ENCODE measurements around the gene DOCK9. TPM values are rescaled to one million over a fixed set of nuclear protein-coding genes. Genes with fewer than 3 reads are reported as not detected.

The DOCK9 gene
- total and polyA plus RNA-seq, 5 experiments from 2014 or later, result 6.6 to 211 (median 36.8) TPM

DNA sequence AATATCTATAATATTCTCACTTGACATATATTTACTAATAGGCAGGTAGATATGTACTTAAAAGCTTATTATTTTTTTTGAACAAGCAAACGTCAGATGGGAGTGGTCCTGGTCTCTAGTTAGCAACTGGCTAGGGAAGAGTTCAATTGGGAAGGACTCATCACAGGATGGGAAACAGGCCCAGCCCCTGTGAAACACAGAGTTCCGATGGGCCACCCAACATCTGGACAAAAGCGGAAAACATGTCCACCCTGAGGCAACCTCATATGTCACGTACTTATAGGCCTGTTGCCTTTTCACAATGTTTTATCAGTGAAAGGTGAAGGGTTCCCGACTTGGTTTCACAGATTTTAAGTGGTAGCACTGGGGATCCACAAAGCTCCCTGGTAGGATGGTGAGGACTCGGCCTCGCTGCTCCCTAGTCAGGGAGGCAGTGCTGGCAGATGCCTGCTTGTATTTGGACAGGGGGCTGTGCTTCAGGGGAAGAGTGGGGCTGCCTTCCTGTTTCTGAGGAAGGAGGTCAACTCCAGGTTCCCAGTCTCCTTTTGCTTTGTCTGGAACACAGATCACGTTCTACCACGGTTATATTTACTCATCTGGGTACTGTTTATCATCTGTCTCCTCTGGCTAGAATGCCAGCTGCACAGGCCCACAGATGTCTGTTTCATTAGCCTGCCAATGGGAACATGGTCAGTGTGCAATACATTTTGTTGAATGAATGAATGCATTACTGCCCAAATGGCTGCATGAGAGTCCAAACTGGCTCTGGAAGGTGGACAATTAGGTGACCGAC is 176.0 kb downstream of the DOCK9 start:
- peaks cover 24 to 93% (median 45%) of the 10 kb centered on the region in 3 donors for H3K36me3 Mint-ChIP-seq
- POLR2A ChIA-PET, result no interaction called here
- H3K27ac Mint-ChIP-seq, result peak overlapping the region in 3 of 10 donors; percentile 47 to 57 (median 50)
- DNase-seq (no peak), ATAC-seq (no peak)
- no peaks in the 10 kb centered on the region for H3K27me3 Mint-ChIP-seq
- no peaks in the 10 kb centered on the region for H3K9me3 Mint-ChIP-seq
- H3K4me3 Mint-ChIP-seq, result no peak overlapping the region
- H3K4me1 Mint-ChIP-seq, result peaks cover 0 to 4% (median 0%) of the 10 kb centered on the region in 4 donors

DNA sequence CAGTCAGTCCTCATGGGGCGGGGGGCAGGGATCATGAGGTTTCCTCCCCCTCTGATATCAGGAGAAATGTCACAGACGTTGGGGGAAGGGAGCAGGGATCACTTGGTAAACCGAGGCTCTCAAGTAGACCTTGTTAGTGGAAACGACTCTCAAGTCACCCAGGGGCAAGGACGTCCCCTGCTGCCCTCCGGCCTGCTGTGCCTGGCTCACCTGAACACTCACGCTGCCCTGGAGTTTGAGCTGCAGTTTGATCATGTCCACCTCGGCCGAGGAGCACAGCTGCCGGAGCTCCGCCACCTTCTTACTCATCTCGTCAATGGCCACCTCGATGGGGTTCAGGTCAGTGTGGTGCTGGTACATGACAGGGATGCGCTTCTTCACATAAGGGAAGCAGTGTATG is 177.8 kb downstream of the DOCK9 start:
- DNase-seq, result no peak
- POLR2A ChIA-PET, result no interaction called here
- Mint-ChIP-seq H3K27ac (peak overlapping the region in 1 of 10 donors; percentile 22), H3K9me3 (peaks cover 0 to 2% (median 0%) of the 10 kb centered on the region in 9 donors), H3K4me1 (peaks cover 0 to 4% (median 0%) of the 10 kb centered on the region in 4 donors), H3K27me3 (no peaks in the 10 kb centered on the region), H3K36me3 (peaks cover 34 to 95% (median 54%) of the 10 kb centered on the region in 3 donors), H3K4me3 (no peak overlapping the region)
- ATAC-seq, result no peak

DNA sequence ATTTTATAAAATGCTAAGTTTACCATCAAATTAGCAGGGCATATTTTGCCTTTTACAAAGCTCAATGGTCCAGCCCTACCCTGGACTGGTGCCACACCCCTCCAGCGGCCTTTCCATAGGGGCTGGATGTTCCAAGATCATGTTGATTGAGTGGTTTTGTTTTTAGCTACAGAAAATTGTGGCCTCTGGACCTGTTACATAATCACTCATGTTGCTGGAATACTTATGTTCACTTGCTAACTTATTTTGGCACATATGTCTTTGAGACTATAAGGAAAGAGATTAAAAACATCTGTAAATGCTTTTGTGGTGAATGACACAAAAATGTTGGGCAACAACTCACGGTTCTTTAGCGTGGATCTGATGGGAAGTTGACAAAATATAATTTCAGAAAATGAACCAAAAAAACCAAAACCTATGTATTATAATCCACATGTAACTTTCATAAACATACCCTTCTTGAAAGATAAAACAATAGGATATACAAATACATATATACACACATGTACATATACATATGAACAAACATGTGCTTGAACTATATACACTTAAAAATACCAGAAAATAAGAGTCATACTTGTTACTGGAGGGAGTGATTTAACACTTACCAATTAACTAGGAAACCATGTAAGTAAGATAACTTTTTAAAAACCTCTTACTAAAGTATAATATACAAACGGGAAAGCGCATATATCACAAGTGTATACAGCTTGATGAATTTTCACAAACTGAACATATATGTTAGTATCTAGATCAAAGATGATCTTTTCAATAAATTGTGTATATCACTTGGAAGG is 178.8 kb downstream of the DOCK9 start:
- H3K4me3 Mint-ChIP-seq, result no peak overlapping the region
- peaks cover 0 to 4% (median 0%) of the 10 kb centered on the region in 4 donors for H3K4me1 Mint-ChIP-seq
- H3K9me3 Mint-ChIP-seq, result peaks cover 0 to 2% (median 0%) of the 10 kb centered on the region in 9 donors
- H3K27me3 Mint-ChIP-seq, result no peaks in the 10 kb centered on the region
- no peak overlapping the region for H3K27ac Mint-ChIP-seq
- peaks cover 44 to 95% (median 61%) of the 10 kb centered on the region in 3 donors for H3K36me3 Mint-ChIP-seq
- DNase-seq, result no peak
- no peak for ATAC-seq
- POLR2A ChIA-PET, result no interaction called here

DNA sequence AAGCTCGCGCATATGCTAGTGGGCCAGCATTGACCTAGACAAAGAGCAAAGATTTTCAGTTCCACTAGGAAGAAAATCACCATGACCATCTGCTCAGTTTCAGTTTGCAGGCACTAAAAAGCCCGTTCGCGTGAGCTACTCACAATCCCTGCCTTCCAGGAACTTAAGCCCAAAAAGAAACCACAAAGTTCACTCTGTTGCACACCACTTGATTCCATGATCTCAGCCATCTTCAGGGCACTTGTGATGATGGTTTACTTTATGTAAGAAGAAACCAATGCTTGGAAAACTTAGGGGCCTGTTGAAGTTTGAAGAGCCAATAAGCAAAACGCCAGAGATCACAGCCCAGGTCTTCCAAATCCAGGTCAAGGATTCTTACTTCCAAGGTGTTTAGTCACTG is 180.4 kb downstream of the DOCK9 start:
- no peaks in the 10 kb centered on the region for H3K27me3 Mint-ChIP-seq
- DNase-seq (no peak), ATAC-seq (no peak)
- peak overlapping the region in 1 of 10 donors; percentile 47 for H3K27ac Mint-ChIP-seq
- POLR2A ChIA-PET, result interaction anchor here (0.7 kb wide), 1 partner anchor 276 kb away, joined by 3 read pairs; no protein-coding TSS in a partner anchor
- H3K36me3 Mint-ChIP-seq, result peaks cover 57 to 94% (median 70%) of the 10 kb centered on the region in 3 donors
- H3K4me1 Mint-ChIP-seq, result peaks cover 0 to 4% (median 0%) of the 10 kb centered on the region in 4 donors
- H3K9me3 Mint-ChIP-seq, result peaks cover 0 to 6% (median 2%) of the 10 kb centered on the region in 9 donors
- H3K4me3 Mint-ChIP-seq, result no peak overlapping the region

DNA sequence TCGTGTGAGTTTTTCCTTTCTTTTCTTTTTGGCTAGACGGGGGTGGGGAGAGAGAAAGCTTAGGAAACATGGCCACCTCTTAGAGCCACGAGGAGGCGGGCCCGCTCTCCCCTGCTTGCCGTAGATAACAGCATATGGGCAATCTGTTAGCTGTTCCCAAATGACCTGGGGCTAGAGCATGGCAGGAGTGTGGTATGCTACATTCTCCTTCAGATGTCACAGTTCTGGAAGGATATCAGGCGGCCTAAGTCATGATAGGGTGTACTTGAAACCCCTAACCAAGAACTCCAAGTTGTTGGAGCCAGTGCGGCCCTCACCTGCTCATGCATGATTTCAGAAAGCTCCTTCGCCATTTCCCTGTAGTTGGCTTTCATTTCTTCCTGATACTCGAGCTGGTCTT is 181.1 kb downstream of the DOCK9 start:
- Mint-ChIP-seq H3K27me3 (no peaks in the 10 kb centered on the region), H3K36me3 (peaks cover 63 to 92% (median 74%) of the 10 kb centered on the region in 3 donors), H3K4me3 (no peak overlapping the region), H3K27ac (no peak overlapping the region), H3K4me1 (peaks cover 0 to 2% (median 0%) of the 10 kb centered on the region in 4 donors), H3K9me3 (peaks cover 0 to 10% (median 3%) of the 10 kb centered on the region in 9 donors)
- ATAC-seq (no peak), DNase-seq (no peak)
- POLR2A ChIA-PET, result no interaction called here

DNA sequence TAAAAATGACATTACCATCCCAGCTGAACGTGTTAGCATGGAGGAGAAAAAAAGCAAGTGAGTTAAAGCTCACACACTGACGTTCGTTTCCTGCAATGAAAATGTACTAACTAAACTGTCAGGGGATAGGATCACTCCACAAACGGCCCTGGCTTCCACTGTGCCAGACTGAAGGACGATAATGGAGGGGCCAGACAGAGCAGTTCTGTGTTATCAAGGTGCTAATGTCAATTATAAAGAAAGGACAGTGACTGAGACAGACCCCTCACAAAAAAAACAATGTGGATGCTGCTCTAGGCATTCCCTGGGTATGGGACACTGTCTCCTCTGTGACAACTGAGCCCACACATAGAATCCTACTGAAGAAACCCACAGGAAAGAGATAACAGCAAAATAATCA is 181.7 kb downstream of the DOCK9 start:
- H3K27ac Mint-ChIP-seq, result peak overlapping the region in 1 of 10 donors; percentile 29
- ATAC-seq, result no peak
- no peak overlapping the region for H3K4me3 Mint-ChIP-seq

DNA sequence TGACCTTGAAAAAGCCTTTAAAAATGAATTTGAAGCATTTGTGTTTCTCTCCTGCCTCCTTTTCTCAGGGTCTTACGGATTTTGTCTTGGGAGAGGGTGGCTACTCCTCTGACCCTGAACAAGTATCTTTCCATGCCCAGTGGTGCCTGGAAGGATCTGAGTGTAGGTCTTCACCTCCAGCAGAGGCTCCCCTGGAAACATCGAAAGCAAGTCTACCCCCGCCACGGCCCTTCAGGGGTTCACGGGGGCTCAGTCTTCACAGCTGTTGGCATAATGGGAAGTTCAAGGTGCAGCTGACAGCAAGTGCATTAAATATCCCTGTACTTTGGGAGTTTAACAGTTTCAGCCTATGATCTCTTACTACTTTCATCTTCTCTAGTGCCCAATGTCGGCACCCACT is 182.6 kb downstream of the DOCK9 start:
- H3K36me3 Mint-ChIP-seq, result peaks cover 70 to 81% (median 79%) of the 10 kb centered on the region in 3 donors
- DNase-seq (no peak), ATAC-seq (no peak)
- no peak overlapping the region for H3K27ac Mint-ChIP-seq
- H3K9me3 Mint-ChIP-seq, result peaks cover 0 to 23% (median 6%) of the 10 kb centered on the region in 9 donors
- no peak overlapping the region for H3K4me3 Mint-ChIP-seq
- H3K27me3 Mint-ChIP-seq, result no peaks in the 10 kb centered on the region
- POLR2A ChIA-PET, result no interaction called here
- peaks cover 0 to 2% (median 0%) of the 10 kb centered on the region in 4 donors for H3K4me1 Mint-ChIP-seq

More for the DNA sequence above, 181.7 kb downstream of the DOCK9 start:
- no peak for DNase-seq
- Mint-ChIP-seq H3K4me1 (peaks cover 0 to 2% (median 0%) of the 10 kb centered on the region in 4 donors), H3K27me3 (no peaks in the 10 kb centered on the region), H3K36me3 (peaks cover 65 to 89% (median 79%) of the 10 kb centered on the region in 3 donors), H3K9me3 (peaks cover 0 to 15% (median 3%) of the 10 kb centered on the region in 9 donors)
- POLR2A ChIA-PET, result no interaction called here

DNA sequence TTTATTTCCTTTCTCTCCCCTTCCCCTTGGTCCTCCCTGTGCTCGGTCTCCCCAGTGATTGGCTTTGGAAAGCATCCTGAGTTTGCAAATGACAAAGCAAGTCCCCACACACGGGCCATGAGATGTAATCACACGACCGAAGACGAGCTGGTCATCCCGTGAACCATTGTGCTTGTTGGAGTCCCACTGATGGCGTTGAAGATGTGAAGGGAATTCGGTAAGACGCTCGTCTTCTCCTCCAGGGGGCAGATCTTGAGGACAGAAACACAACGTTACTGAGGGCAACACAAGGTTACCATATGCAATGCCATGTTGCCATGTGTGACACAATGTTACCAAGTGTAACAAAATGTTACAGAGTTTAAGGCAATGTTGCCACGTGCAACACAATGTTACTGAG is 183.4 kb downstream of the DOCK9 start:
- Mint-ChIP-seq H3K27me3 (peaks cover 0 to 3% (median 0%) of the 10 kb centered on the region in 5 donors), H3K36me3 (peaks cover 74 to 78% (median 75%) of the 10 kb centered on the region in 3 donors), H3K27ac (no peak overlapping the region), H3K4me1 (peaks cover 0 to 2% (median 0%) of the 10 kb centered on the region in 4 donors), H3K4me3 (no peak overlapping the region), H3K9me3 (peaks cover 0 to 30% (median 6%) of the 10 kb centered on the region in 9 donors)
- DNase-seq, result no peak
- ATAC-seq, result no peak
- POLR2A ChIA-PET, result interaction anchor here (0.6 kb wide), 1 partner anchor 101 kb away, joined by 4 read pairs; no protein-coding TSS in a partner anchor

DNA sequence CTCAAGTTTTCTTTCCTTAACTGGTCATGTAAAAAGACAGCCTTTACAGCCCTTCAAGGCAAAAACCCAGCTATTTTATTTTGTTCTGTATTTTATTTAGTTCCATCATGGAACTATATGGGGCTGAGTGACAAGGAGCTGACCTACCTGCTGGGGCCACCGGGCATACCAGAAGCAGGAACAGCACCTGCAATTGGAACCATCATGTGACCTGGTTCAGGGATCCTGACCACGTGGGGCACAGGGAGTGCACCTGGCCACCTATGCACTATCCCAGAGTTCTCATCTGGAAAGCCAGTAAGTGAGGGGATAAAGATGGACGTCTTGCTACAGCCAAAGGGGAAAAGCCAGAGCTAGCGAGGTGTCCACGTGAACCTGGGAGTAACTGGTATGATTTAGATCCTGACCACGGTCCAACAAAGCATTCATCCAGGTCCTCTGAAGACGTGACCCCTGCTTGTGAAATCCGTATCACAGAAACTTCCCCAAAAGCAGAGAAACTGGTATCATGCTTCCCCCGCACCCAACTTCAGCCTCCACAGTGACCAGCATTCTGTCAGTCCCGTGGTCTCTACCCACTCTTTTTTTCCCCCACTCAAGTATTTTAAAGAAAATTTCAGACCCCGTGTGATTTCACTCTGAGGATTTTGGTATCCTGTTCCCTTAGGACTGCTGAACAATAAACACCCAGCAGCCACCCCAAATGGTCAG is 184.9 kb downstream of the DOCK9 start:
- DNase-seq (no peak), ATAC-seq (no peak)
- Mint-ChIP-seq H3K27me3 (peaks cover 5 to 15% (median 7%) of the 10 kb centered on the region in 5 donors), H3K4me1 (peaks cover 0 to 2% (median 0%) of the 10 kb centered on the region in 4 donors), H3K27ac (peak overlapping the region in 1 of 10 donors; percentile 49), H3K9me3 (peaks cover 0 to 42% (median 10%) of the 10 kb centered on the region in 9 donors), H3K36me3 (peaks cover 59 to 66% (median 63%) of the 10 kb centered on the region in 3 donors), H3K4me3 (no peak overlapping the region)
- POLR2A ChIA-PET, result no interaction called here

DNA sequence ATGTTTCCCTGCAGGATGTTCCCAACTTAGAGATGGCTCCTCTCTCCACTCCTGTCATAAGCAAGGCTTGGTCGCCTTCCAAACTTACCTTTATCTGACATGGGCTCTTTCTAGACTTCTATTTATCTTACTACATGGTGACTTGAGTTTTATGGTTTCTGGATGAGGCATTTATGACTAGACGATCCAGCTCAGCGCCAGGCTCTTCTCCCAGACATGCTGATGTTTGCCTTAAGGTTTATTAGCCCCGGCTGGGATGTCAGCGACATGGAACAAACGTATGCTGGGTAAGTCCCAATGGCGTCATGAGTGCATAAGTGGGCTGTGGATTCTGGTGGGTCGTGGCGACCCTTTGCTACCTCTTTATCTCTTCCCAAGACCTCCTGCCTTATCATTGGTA is 185.5 kb downstream of the DOCK9 start:
- POLR2A ChIA-PET, result no interaction called here
- DNase-seq (no peak), ATAC-seq (no peak)
- peaks cover 6 to 19% (median 11%) of the 10 kb centered on the region in 5 donors for H3K27me3 Mint-ChIP-seq
- H3K4me1 Mint-ChIP-seq, result no peaks in the 10 kb centered on the region
- no peak overlapping the region for H3K4me3 Mint-ChIP-seq
- peaks cover 52 to 59% (median 56%) of the 10 kb centered on the region in 3 donors for H3K36me3 Mint-ChIP-seq
- H3K27ac Mint-ChIP-seq, result peak overlapping the region in 1 of 10 donors; percentile 49
- H3K9me3 Mint-ChIP-seq, result peaks cover 0 to 42% (median 14%) of the 10 kb centered on the region in 9 donors

DNA sequence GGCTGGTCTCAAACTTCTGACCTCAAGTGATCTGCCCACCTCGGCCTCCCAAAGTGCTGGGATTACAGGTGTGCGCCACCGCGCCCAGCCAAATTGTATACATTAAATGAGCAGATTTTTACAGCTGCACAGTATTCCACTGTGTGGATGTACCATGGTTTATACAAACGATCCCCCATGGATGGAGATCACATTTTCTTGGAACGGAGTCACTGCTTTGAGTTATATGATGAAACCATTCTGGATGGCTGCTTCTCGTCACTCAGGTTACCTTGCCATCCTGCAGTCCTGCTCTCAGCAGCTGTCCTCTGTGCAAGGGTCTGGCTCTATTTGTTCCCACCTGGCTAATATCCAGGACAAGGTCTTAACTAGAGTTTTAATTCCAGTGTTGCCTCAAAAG is 186.3 kb downstream of the DOCK9 start:
- POLR2A ChIA-PET, result no interaction called here
- Mint-ChIP-seq H3K4me1 (no peaks in the 10 kb centered on the region), H3K4me3 (no peak overlapping the region), H3K27ac (peak overlapping the region in 3 of 10 donors; percentile 14 to 52 (median 31)), H3K27me3 (peaks cover 6 to 26% (median 16%) of the 10 kb centered on the region in 5 donors), H3K9me3 (peaks cover 0 to 42% (median 14%) of the 10 kb centered on the region in 9 donors), H3K36me3 (peaks cover 45 to 59% (median 49%) of the 10 kb centered on the region in 3 donors)
- DNase-seq (no peak), ATAC-seq (no peak)

DNA sequence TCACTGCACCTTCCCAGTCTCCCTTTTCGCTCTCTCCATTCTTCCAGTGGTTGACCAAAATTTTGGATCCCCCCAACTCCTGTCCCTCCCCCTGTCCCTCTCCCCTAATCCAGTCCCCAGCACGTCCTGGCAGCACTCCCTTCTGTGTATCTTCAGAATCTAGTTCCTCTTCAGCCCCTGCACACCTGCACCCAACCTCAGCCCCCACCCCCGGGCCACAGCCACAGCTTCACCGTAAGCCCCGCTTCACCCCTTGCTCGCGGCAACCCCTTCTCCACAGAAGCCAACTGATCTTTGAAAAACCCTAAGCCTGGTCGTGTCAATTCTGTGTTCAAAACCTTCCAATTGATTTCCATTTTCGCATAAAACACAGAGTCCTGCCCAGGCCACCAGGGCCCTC is 189.9 kb downstream of the DOCK9 start:
- H3K4me3 Mint-ChIP-seq, result no peak overlapping the region
- H3K27me3 Mint-ChIP-seq, result peaks cover 6 to 28% (median 16%) of the 10 kb centered on the region in 5 donors
- H3K9me3 Mint-ChIP-seq, result peaks cover 0 to 42% (median 14%) of the 10 kb centered on the region in 9 donors
- DNase-seq, result no peak
- H3K27ac Mint-ChIP-seq, result no peak overlapping the region
- no peak for ATAC-seq
- POLR2A ChIA-PET, result no interaction called here
- H3K4me1 Mint-ChIP-seq, result no peaks in the 10 kb centered on the region
- peaks cover 11 to 29% (median 16%) of the 10 kb centered on the region in 3 donors for H3K36me3 Mint-ChIP-seq
